H9 (cell line): ENCODE data around the gene PRR5L. TPM values are rescaled to one million over a fixed set of nuclear protein-coding genes. Genes with fewer than 3 reads are reported as not detected.
A peak's percentile ranks its signal among the peaks of the same experiment; 100 is the strongest.

Experiments
- DNase-seq: peaks from one replicate; pipeline ENCODE4 v3.0.0-alpha.2; 2017
- H2AFZ ChIP-seq: one replicate; pipeline ENCODE4 v1.6.1; 2013; ENCODE audit warnings: mild to moderate bottlenecking, low read length, control low read depth, moderate library complexity
- H2AK5ac ChIP-seq: 2 replicates; pipeline ENCODE4 v1.6.1; 2013; ENCODE audit warnings: low read length, control low read depth, mixed read lengths; ENCODE audit not compliant: insufficient read length
- H2BK120ac ChIP-seq: one replicate; pipeline ENCODE4 v1.6.1; 2013; ENCODE audit warnings: low read depth, mild to moderate bottlenecking, low read length, control low read depth, inconsistent platforms; ENCODE audit not compliant: poor library complexity, severe bottlenecking
- H2BK12ac ChIP-seq: 2 replicates; pipeline ENCODE4 v1.6.1; 2013; ENCODE audit warnings: low read length, control low read depth, mixed read lengths, low read depth; ENCODE audit not compliant: insufficient read length
- H2BK15ac ChIP-seq: 2 replicates; pipeline ENCODE4 v1.6.1; 2013; ENCODE audit warnings: low read depth, low read length, control low read depth
- H2BK20ac ChIP-seq: one replicate; pipeline ENCODE4 v1.6.1; 2013; ENCODE audit warnings: low read depth, mild to moderate bottlenecking, low read length, control low read depth, inconsistent platforms; ENCODE audit not compliant: poor library complexity, severe bottlenecking
- H2BK5ac ChIP-seq: 2 replicates; pipeline ENCODE4 v1.6.1; 2013; ENCODE audit warnings: low read length, control low read depth, mixed read lengths; ENCODE audit not compliant: insufficient read length
- H3K14ac ChIP-seq: 2 replicates; pipeline ENCODE4 v1.6.1; 2013; ENCODE audit warnings: low read length, control low read depth; ENCODE audit not compliant: insufficient read depth
- H3K18ac ChIP-seq: 2 replicates; pipeline ENCODE4 v1.6.1; 2013; ENCODE audit warnings: low read depth, mild to moderate bottlenecking, mixed read lengths, low read length, control low read depth; ENCODE audit not compliant: insufficient read length
- H3K23ac ChIP-seq: 2 replicates; pipeline ENCODE4 v1.6.1; 2013; ENCODE audit warnings: low read length, control low read depth, mixed read lengths, low read depth; ENCODE audit not compliant: insufficient read length
- H3K23me2 ChIP-seq: 2 replicates; pipeline ENCODE4 v1.6.1; 2013; ENCODE audit warnings: low read depth, mild to moderate bottlenecking, mixed read lengths, low read length, control low read depth; ENCODE audit not compliant: insufficient read length, poor library complexity, severe bottlenecking
- H3K27ac ChIP-seq: 2 replicates; pipeline ENCODE4 v1.5.1; 2013; ENCODE audit warnings: low read length, control low read depth, mixed read lengths, low read depth; ENCODE audit not compliant: insufficient read length
- H3K27me3 ChIP-seq: 2 replicates; pipeline ENCODE4 v1.6.1; 2013; ENCODE audit warnings: low read length, control low read depth, inconsistent platforms; ENCODE audit not compliant: insufficient read depth
- H3K4ac ChIP-seq: 2 replicates; pipeline ENCODE4 v1.6.1; 2013; ENCODE audit warnings: low read depth, mild to moderate bottlenecking, control low read depth, inconsistent platforms, low read length, moderate library complexity
- H3K4me1 ChIP-seq: 2 replicates; pipeline ENCODE4 v1.6.1; 2013; ENCODE audit warnings: low read length, control low read depth, inconsistent platforms; ENCODE audit not compliant: insufficient read depth
- H3K4me2 ChIP-seq: 2 replicates; pipeline ENCODE4 v1.6.1; 2013; ENCODE audit warnings: low read length, control low read depth, mixed read lengths; ENCODE audit not compliant: insufficient read length, insufficient read depth
- H3K56ac ChIP-seq: 2 replicates; pipeline ENCODE4 v1.6.1; 2013; ENCODE audit warnings: low read depth, mild to moderate bottlenecking, mixed read lengths, low read length, control low read depth; ENCODE audit not compliant: insufficient read length
- H3K79me1 ChIP-seq: 2 replicates; pipeline ENCODE4 v1.6.1; 2013; ENCODE audit warnings: low read depth, mild to moderate bottlenecking, moderate library complexity, low read length, control low read depth, inconsistent platforms; ENCODE audit not compliant: insufficient read depth, poor library complexity, severe bottlenecking
- H3K79me2 ChIP-seq: 2 replicates; pipeline ENCODE4 v1.6.1; 2013; ENCODE audit warnings: low read length, control low read depth, inconsistent platforms; ENCODE audit not compliant: insufficient read depth
- H3K9ac ChIP-seq: 2 replicates; pipeline ENCODE4 v1.6.1; 2013; ENCODE audit warnings: low read length, control low read depth, mixed read lengths; ENCODE audit not compliant: insufficient read length; ENCODE audit errors: extremely low read depth
- H3K9me3 ChIP-seq: one replicate; pipeline ENCODE4 v1.6.1; 2013; ENCODE audit warnings: low read depth, low read length, inconsistent platforms; ENCODE audit not compliant: control insufficient read depth
- H3T11ph ChIP-seq: one replicate; pipeline ENCODE4 v1.6.1; 2013; ENCODE audit warnings: mild to moderate bottlenecking, low read length, control low read depth, inconsistent platforms
- H4K20me1 ChIP-seq: one replicate; pipeline ENCODE4 v1.6.1; 2013; ENCODE audit not compliant: control insufficient read depth, insufficient read length, insufficient read depth
- H4K5ac ChIP-seq: 2 replicates; pipeline ENCODE4 v1.6.1; 2013; ENCODE audit warnings: low read depth, mild to moderate bottlenecking, mixed read lengths, low read length, control low read depth; ENCODE audit not compliant: insufficient read length
- H4K8ac ChIP-seq: replicated peaks from 2 replicates; pipeline ENCODE4 v1.6.1; 2013; ENCODE audit warnings: low read length, control low read depth, mixed read lengths, low read depth; ENCODE audit not compliant: insufficient read length
- H4K91ac ChIP-seq: 2 replicates; pipeline ENCODE4 v1.6.1; 2013; ENCODE audit warnings: low read depth, mild to moderate bottlenecking, moderate library complexity, mixed read lengths, low read length, control low read depth; ENCODE audit not compliant: insufficient read length
- H3K27ac Mint-ChIP-seq, 3 experiments: 2 replicates in 2 of 3; 3 replicates in 1 of 3; pipeline ENCODE4 v1.8.0; 2020 to 2021; ENCODE audit warnings: mixed read lengths in 3 of 3, mild to moderate bottlenecking in 1 of 3, moderate library complexity in 1 of 3
- H3K27me3 Mint-ChIP-seq: 2 replicates; pipeline ENCODE4 v1.8.0; 2021; ENCODE audit warnings: low read depth, mild to moderate bottlenecking, moderate library complexity, mixed read lengths
- H3K36me3 Mint-ChIP-seq, 3 experiments: 2 replicates in 2 of 3; 3 replicates in 1 of 3; pipeline ENCODE4 v1.8.0; 2020 to 2021; ENCODE audit warnings: low read depth in 3 of 3, mixed read lengths in 3 of 3; ENCODE audit not compliant: insufficient read depth in 1 of 3
- H3K4me1 Mint-ChIP-seq, 2 experiments: 2 replicates each; pipeline ENCODE4 v1.8.0; 2020; ENCODE audit warnings: mixed read lengths in 2 of 2
- H3K4me3 Mint-ChIP-seq, 2 experiments: 2 replicates in 1 of 2; 3 replicates in 1 of 2; pipeline ENCODE4 v1.8.0; 2020 to 2021; ENCODE audit warnings: mild to moderate bottlenecking in 2 of 2, mixed read lengths in 2 of 2, moderate library complexity in 1 of 2
- H3K9me3 Mint-ChIP-seq, 2 experiments: 2 replicates in 1 of 2; 3 replicates in 1 of 2; pipeline ENCODE4 v1.8.0; 2020; ENCODE audit warnings: mild to moderate bottlenecking in 2 of 2, mixed read lengths in 2 of 2, moderate library complexity in 1 of 2
- WGBS: extraction: QIAGEN DNeasy Blood & Tissue Kit; methylation state at CpG from one replicate; pipeline ENCODE4 v1.1.7; 2013; ENCODE audit warnings: missing lambda C conversion rate, low lambda C conversion rate, mixed read lengths; ENCODE audit not compliant: insufficient read length; ENCODE audit errors: extremely low coverage; 5-methylcytosine and 5-hydroxymethylcytosine counted together
- total RNA-seq: library from RNA; stranded (reverse); gene quantifications from 2 replicates; pipeline ENCODE4 v1.2.1, GENCODE V29; 2021
- TF ChIP-seq, protein P1 (sequence below): fragments of 200-600 bp; sonication (generic); conservative IDR thresholded peaks from 3 replicates; pipeline ENCODE4 v1.8.0; 2021; ENCODE audit warnings: antibody characterized with exemption, mild to moderate bottlenecking

Gene PRR5L
- total RNA-seq, 1 experiment from 2014 or later, result 5.6 TPM

DNA sequence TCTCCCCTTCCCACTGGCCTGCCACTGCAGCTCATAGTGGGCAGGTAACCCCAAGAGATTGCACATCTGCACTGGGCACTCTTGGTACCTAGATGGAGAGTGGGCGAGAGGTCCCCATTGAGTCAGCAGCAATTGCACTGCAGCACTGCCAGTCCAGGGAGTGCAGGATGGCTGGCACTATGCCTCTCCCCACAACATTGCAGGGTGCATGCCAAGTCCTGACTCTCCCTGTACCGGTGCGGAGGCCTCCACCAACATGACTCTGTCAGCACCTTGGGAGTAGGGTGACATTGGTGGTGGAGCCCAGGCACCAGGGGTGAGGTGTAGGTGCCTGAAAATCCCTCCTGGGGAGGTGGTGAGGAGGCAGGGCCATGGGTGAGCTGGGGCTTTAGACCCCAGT lies 131.8 kb downstream of the PRR5L start:
- no peak overlapping the region for H2BK12ac ChIP-seq
- H2BK5ac ChIP-seq, result no peak overlapping the region
- H2BK120ac ChIP-seq, result no peak overlapping the region
- H3K56ac ChIP-seq, result no peak overlapping the region
- H3K9ac ChIP-seq, result no peak overlapping the region
- H3K4me2 ChIP-seq, result no peak overlapping the region
- H3K27me3 Mint-ChIP-seq, result no peaks in the 10 kb centered on the region; the same call in 1 of the 2 replicates
- no peaks in the 10 kb centered on the region for H4K20me1 ChIP-seq
- H2AFZ ChIP-seq, result no peak overlapping the region
- no peak overlapping the region for H2AK5ac ChIP-seq
- no peak overlapping the region for H3K23ac ChIP-seq
- H3K27ac ChIP-seq, result no peak overlapping the region
- no peaks in the 10 kb centered on the region for H3K23me2 ChIP-seq
- WGBS, result no CpG with 5 or more reads among the region's 3 CpGs
- H2BK15ac ChIP-seq, result no peak overlapping the region
- no peak overlapping the region for H3K27ac Mint-ChIP-seq
- H2BK20ac ChIP-seq, result no peak overlapping the region
- no peaks in the 10 kb centered on the region for H3K4me1 ChIP-seq
- no peak overlapping the region for H3K4me3 Mint-ChIP-seq
- peak overlapping the region; percentile 28 for H4K5ac ChIP-seq
- DNase-seq, result no peak
- no peak overlapping the region for H4K91ac ChIP-seq
- no peak overlapping the region; the same call in 1 of the 2 replicates for H3K14ac ChIP-seq
- H3K4me1 Mint-ChIP-seq, result no peaks in the 10 kb centered on the region
- H3K79me2 ChIP-seq, result no peaks in the 10 kb centered on the region
- H3T11ph ChIP-seq, result no peak overlapping the region
- H3K79me1 ChIP-seq, result no peaks in the 10 kb centered on the region
- TF ChIP-seq, protein P1, sequence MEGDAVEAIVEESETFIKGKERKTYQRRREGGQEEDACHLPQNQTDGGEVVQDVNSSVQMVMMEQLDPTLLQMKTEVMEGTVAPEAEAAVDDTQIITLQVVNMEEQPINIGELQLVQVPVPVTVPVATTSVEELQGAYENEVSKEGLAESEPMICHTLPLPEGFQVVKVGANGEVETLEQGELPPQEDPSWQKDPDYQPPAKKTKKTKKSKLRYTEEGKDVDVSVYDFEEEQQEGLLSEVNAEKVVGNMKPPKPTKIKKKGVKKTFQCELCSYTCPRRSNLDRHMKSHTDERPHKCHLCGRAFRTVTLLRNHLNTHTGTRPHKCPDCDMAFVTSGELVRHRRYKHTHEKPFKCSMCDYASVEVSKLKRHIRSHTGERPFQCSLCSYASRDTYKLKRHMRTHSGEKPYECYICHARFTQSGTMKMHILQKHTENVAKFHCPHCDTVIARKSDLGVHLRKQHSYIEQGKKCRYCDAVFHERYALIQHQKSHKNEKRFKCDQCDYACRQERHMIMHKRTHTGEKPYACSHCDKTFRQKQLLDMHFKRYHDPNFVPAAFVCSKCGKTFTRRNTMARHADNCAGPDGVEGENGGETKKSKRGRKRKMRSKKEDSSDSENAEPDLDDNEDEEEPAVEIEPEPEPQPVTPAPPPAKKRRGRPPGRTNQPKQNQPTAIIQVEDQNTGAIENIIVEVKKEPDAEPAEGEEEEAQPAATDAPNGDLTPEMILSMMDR, result no peak
- no peak overlapping the region for H3K18ac ChIP-seq
- no peaks in the 10 kb centered on the region for H3K9me3 ChIP-seq
- H3K4ac ChIP-seq, result no peak overlapping the region
- H3K36me3 Mint-ChIP-seq, result no peaks in the 10 kb centered on the region
- H4K8ac ChIP-seq, result peak overlapping the region; percentile 78
- H3K27me3 ChIP-seq, result no peaks in the 10 kb centered on the region
- no peaks in the 10 kb centered on the region for H3K9me3 Mint-ChIP-seq
